HCT116 (cell line): Measurements from ENCODE around the gene COA1. TPM values are rescaled to one million over a fixed set of nuclear protein-coding genes. Genes with fewer than 3 reads are reported as not detected.

ENCODE experiments used
- ATAC-seq: fragments of 200-7000 bp; cut with Tn5 transposase; 2 replicates; pipeline ENCODE4 v1.9.1; 2020; ENCODE audit warnings: mild to moderate bottlenecking, moderate library complexity
- BruUV-seq: library from RNA; stranded (reverse); fragments of 400-500 nt; replicated peaks from 2 replicates; lab custom pipeline; 2021; lab: Mats Ljungman, UMichigan
- CTCF ChIA-PET: fragments of 300-600 bp; sonication (Branson Sonifier 250); formaldehyde crosslinking; loops from one replicate; lab custom pipeline; 2021; ENCODE audit warnings: antibody characterized with exemption; lab: Charles Lee
- POLR2A ChIA-PET: fragments of 300-600, 350-600 bp; sonication (Branson Sonifier 250); formaldehyde crosslinking; loops from one replicate; lab custom pipeline; 2021; ENCODE audit warnings: antibody characterized with exemption; lab: Charles Lee
- RAD21 ChIA-PET, 2 experiments: fragments of 300-600 bp; sonication (Branson Sonifier 250); formaldehyde crosslinking; loops; one replicate each; lab custom pipeline; 2023; ENCODE audit warnings: low total read pairs in 2 of 2; ENCODE audit not compliant: uncharacterized antibody in 2 of 2, unreplicated experiment in 2 of 2, low non-redundant PET in 1 of 2; lab: Charles Lee
- DNase-seq: peaks from one replicate; pipeline ENCODE4 v3.0.0-alpha.2; 2010; ENCODE audit warnings: low read depth, low spot score
- H2AFZ ChIP-seq: fragments of 200-600 bp; shearing (Covaris generic), sonication (generic); 2 replicates; pipeline ENCODE4 v1.6.1; 2017; ENCODE audit warnings: low read depth, mixed run types, mixed read lengths, antibody characterized with exemption, low read length; ENCODE audit not compliant: poor library complexity, severe bottlenecking
- H3K27ac ChIP-seq: 2 replicates; pipeline ENCODE4 v1.5.1; 2012; ENCODE audit warnings: low read depth, low read length
- H3K27me3 ChIP-seq: fragments of 200-600 bp; sonication (generic); 2 replicates; pipeline ENCODE4 v1.6.1; 2016; ENCODE audit warnings: mixed run types, low read length, mixed read lengths; ENCODE audit not compliant: insufficient read depth
- H3K36me3 ChIP-seq, 2 experiments: fragments of 200-500 bp in 1 of 2; fragments of 200-600 bp in 1 of 2; sonication (Bioruptor generic) in 1 of 2; sonication (generic) in 1 of 2; 2 replicates each; pipeline versions ENCODE4 v1.5.1 to v1.6.1; 2014 to 2016; ENCODE audit warnings: low read length in 2 of 2, inconsistent platforms in 1 of 2, mixed read lengths in 1 of 2, mixed run types in 1 of 2; ENCODE audit not compliant: insufficient read depth in 2 of 2, control insufficient read depth in 1 of 2
- H3K4me1 ChIP-seq, 2 experiments: fragments of 200-600 bp in 1 of 2; sonication (generic) in 1 of 2; 2 replicates each; pipeline versions ENCODE4 v1.5.1 to v1.6.1; 2012 to 2017; ENCODE audit warnings: low read length in 2 of 2, inconsistent platforms in 1 of 2, mild to moderate bottlenecking in 1 of 2, mixed read lengths in 1 of 2, mixed run types in 1 of 2, moderate library complexity in 1 of 2; ENCODE audit not compliant: insufficient read depth in 2 of 2, control insufficient read depth in 1 of 2
- H3K4me2 ChIP-seq: fragments of 200-600 bp; sonication (generic); 2 replicates; pipeline ENCODE4 v1.6.1; 2017; ENCODE audit warnings: mixed run types, low read length, mixed read lengths
- H3K4me3 ChIP-seq, 2 experiments: fragments of 200-600 bp in 1 of 2; sonication (generic) in 1 of 2; replicated peaks in 1 of 2; 2 replicates each; pipeline ENCODE4 v1.5.1; 2011 to 2016; ENCODE audit warnings: low read length in 2 of 2, control low read depth in 1 of 2, low read depth in 1 of 2, mild to moderate bottlenecking in 1 of 2, mixed read lengths in 1 of 2, mixed run types in 1 of 2
- H3K79me2 ChIP-seq: fragments of 200-600 bp; sonication (generic); 2 replicates; pipeline ENCODE4 v1.6.1; 2017; ENCODE audit warnings: mild to moderate bottlenecking, mixed run types, low read length, moderate library complexity, mixed read lengths; ENCODE audit not compliant: insufficient read depth
- H3K9ac ChIP-seq: fragments of 200-600 bp; sonication (generic); 2 replicates; pipeline ENCODE4 v1.6.1; 2016; ENCODE audit warnings: low read length, mixed read lengths
- H3K9me2 ChIP-seq: fragments of 200-600 bp; sonication (generic), shearing (Covaris generic); 2 replicates; pipeline ENCODE4 v1.6.1; 2017; ENCODE audit warnings: mixed run types, mild to moderate bottlenecking, moderate library complexity; ENCODE audit not compliant: insufficient read depth
- H3K9me3 ChIP-seq, 2 experiments: fragments of 200-500 bp in 1 of 2; fragments of 200-600 bp in 1 of 2; sonication (Bioruptor generic) in 1 of 2; sonication (generic) in 1 of 2; 2 replicates each; pipeline ENCODE4 v1.6.1; 2014 to 2017; ENCODE audit warnings: low read length in 2 of 2, mixed read lengths in 2 of 2, inconsistent platforms in 1 of 2, low read depth in 1 of 2, mild to moderate bottlenecking in 1 of 2, mixed run types in 1 of 2, moderate library complexity in 1 of 2; ENCODE audit not compliant: control insufficient read depth in 1 of 2, insufficient read depth in 1 of 2
- H4K20me1 ChIP-seq: fragments of 200-600 bp; sonication (generic), shearing (Covaris generic); 2 replicates; pipeline ENCODE4 v1.6.1; 2017; ENCODE audit warnings: mixed run types, mild to moderate bottlenecking, moderate library complexity; ENCODE audit not compliant: insufficient read depth
- CEBPB ChIP-seq: IDR thresholded peaks from 2 replicates; pipeline ENCODE4 v1.6.1; 2012; ENCODE audit warnings: low read depth
- ELF1 ChIP-seq: IDR thresholded peaks from 2 replicates; pipeline ENCODE4 v1.6.1; 2012; ENCODE audit warnings: low read depth, borderline replicate concordance
- FOSL1 ChIP-seq: IDR thresholded peaks from 2 replicates; pipeline ENCODE4 v1.6.1; 2012; ENCODE audit warnings: low read depth
- RAD21 ChIP-seq: IDR thresholded peaks from 2 replicates; pipeline ENCODE4 v1.6.1; 2012; ENCODE audit warnings: low read depth, mild to moderate bottlenecking
- SRF ChIP-seq: IDR thresholded peaks from 2 replicates; pipeline ENCODE4 v1.6.1; 2012; ENCODE audit warnings: low read depth
- intact Hi-C: fragments of 100-400 bp; cut with micrococcal nuclease; formaldehyde crosslinking; loops from 2 replicates; pipeline ENCODE4 v1.10.0; 2022
- total RNA-seq: library from RNA; stranded (reverse); gene quantifications from one replicate; pipeline ENCODE4 v1.2.1, GENCODE V29; 2021; ENCODE audit not compliant: unreplicated experiment

The COA1 gene
- total RNA-seq, 1 experiment from 2014 or later: 78.5 TPM

GRCh38 chr7:43612128-43612527 is 117.2 kb downstream of the COA1 start:
- intact Hi-C loops: no loop called here
- RAD21 ChIA-PET: no interaction called here

GRCh38 chr7:43609097-43609496 is 120.2 kb downstream of the COA1 start:
- intact Hi-C loops: no loop called here
- TF ChIP-seq RAD21 (no peak), ELF1 (no peak)
- RAD21 ChIA-PET: no interaction called here
- Histone ChIP-seq H3K4me2 (no peak overlapping the region), H4K20me1 (no peaks in the 10 kb centered on the region), H3K27ac (no peak overlapping the region), H3K36me3 (peaks cover 8 to 17% of the 10 kb centered on the region in 2 experiments; a peak in 1 of 4 replicates), H3K4me3 (no peak overlapping the region), H3K9me3 (peaks cover 0 to 8% of the 10 kb centered on the region in 2 experiments; a peak in 1 of 4 replicates), H3K9me2 (no peaks in the 10 kb centered on the region), H2AFZ (no peak overlapping the region), H3K4me1 (no peaks in the 10 kb centered on the region), H3K9ac (no peak overlapping the region), H3K79me2 (peaks cover 8% of the 10 kb centered on the region), H3K27me3 (no peaks in the 10 kb centered on the region)
- ATAC-seq: no peak
- POLR2A ChIA-PET: no interaction called here
- DNase-seq: no peak
- CTCF ChIA-PET: no interaction called here
- no TSS peak for BruUV-seq

More at GRCh38 chr7:43612128-43612527, 117.2 kb downstream of the COA1 start:
- Histone ChIP-seq H3K9me2 (no peaks in the 10 kb centered on the region), H3K9ac (no peak overlapping the region), H3K4me1 (no peaks in the 10 kb centered on the region), H3K27ac (no peak overlapping the region), H3K27me3 (no peaks in the 10 kb centered on the region), H3K4me2 (no peak overlapping the region), H3K79me2 (peaks cover 6% of the 10 kb centered on the region; the same call in 1 of the 2 replicates), H3K36me3 (peaks cover 10 to 11% of the 10 kb centered on the region in 2 experiments; a peak in 1 of 4 replicates), H3K4me3 (no peak overlapping the region), H3K9me3 (no peaks in the 10 kb centered on the region), H4K20me1 (no peaks in the 10 kb centered on the region), H2AFZ (no peak overlapping the region)
- no peak for DNase-seq
- TF ChIP-seq SRF (no peak), FOSL1 (no peak), CEBPB (no peak), ELF1 (no peak)
- no peak for ATAC-seq
- BruUV-seq: no TSS peak
- ChIA-PET POLR2A (no interaction called here), CTCF (no interaction called here)
